HG03575 (cell line): Measurements from ENCODE around the gene MAST1.
"Not testable (repeated sequence)": the region's sequence is repeated elsewhere in the genome, so short reads cannot be mapped to it uniquely, and the experiment has no call there.

ENCODE experiments used
- ATAC-seq: cut with Tn5 transposase; IDR thresholded peaks from one replicate; pipeline ENCODE4 v1.9.1; 2021; ENCODE audit not compliant: unreplicated experiment, insufficient number of reproducible peaks, low FRiP score; ENCODE audit errors: extremely low read depth

Gene MAST1

DNA sequence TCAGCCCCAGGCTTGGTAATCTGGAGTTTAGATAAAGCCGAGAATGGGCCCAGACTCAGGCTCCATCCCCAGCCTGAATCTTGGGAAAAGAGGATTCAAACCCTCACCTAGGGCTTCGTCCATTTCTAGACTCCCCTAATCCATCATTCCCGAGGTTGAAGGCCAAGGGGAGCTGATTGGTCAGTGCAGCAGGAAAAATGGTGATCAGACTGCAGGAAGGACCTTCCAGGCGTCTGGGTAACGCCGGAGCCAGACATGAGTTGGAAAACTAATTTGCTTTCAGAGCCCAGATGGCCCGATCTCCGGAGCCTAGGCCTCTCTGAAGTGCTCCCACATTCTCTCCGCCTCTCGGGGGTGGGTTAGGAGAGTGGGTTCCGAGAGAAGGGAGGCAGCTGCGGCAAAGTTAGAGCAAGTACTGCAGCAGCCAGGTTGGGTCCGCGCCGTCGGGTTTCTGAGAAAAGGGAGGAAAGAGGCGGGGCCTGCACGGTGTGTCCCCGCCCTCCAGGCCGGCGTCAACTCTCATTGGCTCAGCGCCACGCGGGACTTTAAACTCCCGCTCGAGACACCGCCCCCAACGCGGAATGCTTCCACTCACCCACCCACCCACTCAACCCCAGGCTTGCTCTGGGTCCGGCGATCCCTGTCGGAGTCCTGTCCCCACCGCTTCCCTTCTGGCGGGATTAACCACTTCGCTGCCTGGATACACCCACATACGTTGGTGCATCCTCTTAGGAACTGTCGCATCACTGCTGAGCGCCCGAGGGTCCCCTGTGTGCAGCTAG is 3.1 kb upstream of the MAST1 start:
- ATAC-seq: no peak

DNA sequence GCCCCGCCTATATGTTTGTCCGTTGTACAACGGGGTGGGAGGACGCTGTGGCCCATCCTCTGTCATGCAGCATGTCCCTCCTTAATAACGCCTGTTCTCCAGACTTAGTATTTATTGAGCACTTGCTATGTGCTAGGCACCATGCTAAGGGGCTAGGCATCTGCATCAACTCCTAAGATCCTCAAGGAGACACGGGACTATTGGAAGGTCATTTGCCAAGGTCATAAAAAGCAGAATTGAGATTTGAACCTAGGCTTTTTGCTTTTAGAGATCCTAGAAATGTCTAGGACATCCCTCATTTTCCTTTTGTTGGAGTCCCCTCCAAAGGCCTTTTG is 1.8 kb upstream of the MAST1 start:
- ATAC-seq: no peak

DNA sequence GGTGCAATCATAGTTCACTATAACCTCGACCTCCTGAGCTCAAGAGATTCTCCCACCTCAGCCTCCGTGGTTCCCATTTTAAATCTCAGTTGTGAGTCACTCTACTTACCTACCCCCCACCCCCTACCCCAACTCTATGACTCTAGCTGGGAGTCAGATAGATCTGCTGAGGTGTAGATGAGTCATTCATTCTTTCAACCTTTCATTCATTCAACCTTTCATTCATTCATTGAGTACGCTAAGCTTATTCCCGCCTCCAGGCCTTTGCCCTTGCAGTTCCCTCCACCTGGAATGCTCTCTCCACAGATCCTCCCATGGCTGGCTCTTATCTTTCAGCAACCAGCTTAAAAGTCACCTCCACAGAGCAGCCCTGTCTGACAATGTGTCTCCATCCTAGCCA is 1.1 kb upstream of the MAST1 start:
- ATAC-seq: no peak

DNA sequence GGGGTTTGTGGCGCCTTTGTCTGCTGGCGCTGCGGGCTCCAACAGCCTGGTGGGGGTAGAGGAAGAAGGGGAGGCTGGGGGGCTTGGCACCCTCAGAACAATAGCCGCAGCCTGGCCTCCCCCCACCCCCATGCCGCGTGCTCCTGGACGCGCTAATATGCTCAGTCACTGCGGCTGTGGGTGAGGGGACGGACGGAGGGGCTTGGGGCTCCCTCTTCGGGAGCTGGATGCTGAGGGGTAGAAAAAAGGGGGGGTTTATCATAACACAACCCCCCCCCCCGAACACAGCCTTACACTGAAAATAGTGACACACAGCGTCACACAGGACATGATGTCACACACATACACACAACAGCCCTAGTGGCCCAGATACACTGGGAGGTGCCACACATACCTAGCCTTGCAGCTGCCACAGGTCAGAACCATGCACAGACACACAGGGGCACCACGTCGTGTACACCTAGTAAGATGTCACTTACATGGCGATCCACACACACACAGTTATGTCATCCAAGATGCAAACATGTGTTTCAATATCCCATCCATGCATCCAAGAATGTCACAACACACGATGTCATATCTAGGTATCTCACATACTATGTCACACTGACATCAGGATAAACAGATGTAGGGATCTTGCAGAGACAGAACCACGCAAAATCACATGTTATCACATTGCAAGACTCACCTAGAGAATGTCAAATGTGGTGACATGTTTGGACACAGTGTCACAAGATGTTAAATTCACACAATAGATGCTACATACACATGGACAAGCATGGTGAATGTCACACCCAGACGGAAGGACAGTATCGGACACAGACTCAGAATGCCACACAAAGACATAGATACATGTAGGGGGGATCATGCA is 806 bp downstream of the MAST1 start:
- no peak for ATAC-seq

DNA sequence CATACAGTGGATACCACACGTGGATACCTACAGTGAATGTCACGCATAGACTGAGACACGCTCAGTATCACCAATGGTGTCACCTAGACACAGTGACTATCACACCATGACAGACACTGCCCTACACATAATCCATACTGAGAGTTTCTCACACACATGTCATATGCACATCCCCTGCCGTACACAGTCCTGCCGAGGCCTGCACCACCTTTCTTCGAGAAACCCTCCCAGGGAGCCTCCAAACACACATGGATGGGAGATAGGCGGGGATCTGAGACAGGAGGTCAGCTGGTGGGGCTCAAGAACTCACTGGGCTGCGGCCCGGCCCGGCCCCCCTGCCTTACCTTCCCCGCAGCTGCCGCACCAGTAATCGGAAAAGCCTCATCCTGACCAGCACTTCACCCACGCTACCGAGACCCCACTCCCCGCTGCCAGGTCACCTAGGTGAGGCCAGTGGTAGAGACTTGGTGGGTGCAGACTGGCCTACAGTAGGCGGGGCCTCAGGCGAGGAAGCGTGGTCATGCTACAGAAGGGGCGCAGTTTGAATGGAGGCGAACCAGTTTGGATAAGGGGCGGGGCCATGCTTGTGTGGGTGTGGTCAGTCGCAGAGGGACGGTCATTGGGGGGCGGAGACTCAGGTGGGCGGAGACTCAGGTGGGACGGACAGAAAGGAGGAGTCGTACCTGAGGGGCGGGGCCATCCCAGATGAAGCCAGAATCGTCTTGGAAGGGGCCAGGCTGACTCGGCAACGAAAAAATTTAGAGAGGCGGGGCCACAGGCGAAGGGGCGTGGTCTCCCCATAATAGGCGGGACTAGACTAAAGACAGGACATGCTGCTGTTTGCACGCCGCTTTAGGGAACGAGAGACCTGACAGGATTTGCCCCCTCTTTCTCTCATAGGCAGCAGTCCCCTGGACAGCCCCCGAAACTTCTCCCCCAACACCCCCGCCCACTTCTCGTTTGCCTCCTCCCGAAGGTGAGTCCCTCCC is 2.1 kb downstream of the MAST1 start:
- ATAC-seq: no peak

DNA sequence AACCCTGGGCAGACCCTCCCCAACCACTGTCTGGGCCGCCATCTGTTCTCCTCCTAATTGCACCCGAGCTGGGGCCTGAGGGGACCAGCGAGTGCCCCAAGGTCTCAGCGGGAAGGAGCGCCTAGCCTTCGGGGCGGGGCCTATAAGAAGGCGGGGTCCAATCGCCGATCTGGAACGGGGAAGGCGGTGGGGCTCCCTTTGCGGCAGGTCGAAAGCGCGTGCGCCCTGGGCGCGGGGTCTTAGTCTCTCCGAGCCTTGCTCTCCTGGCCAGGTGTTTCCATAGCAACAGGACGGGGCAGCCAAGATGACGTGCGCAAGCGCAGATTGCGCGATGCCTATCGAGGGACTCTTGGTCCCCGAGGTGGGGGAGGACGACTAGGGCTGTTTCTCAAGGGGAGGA is 2.8 kb downstream of the MAST1 start:
- no peak for ATAC-seq

DNA sequence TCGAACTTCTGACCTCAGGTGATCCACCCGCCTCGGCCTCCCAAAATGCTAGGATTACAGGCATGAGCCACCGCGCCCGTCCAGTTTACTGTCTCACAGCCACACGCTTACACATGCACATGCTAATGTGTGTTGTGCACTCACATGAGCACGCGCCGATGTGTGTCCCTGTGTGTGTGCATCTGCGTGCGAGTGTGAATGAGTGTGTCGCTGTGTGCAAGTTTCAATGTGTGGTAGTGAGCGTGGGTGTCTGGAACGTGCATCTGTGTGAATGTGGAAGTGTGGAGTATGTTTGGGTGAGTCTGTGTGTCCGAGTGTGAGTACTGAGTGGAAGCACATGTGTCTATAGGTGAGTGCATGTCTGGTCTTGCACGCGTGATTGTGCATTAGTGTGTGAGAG is 4.2 kb downstream of the MAST1 start:
- ATAC-seq: no peak

DNA sequence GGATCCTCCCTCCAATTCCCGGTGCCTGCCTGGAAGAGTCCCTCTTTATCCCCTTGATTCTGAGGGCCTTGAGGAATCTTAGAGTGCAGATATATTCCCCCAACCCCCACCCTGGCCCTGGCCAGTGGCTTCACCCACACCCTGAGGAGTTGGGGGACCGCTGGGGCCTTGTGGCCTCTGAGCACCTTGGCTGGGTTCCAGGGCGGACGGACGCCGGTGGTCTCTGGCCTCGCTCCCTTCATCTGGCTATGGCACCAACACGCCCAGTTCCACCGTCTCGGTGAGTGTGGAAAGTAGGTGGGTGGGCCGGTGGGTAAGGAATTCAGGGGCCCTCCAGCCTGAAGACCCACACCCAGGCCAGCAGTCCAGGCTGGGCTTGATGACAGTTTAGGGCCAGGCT is 5.0 kb downstream of the MAST1 start:
- ATAC-seq: no peak

DNA sequence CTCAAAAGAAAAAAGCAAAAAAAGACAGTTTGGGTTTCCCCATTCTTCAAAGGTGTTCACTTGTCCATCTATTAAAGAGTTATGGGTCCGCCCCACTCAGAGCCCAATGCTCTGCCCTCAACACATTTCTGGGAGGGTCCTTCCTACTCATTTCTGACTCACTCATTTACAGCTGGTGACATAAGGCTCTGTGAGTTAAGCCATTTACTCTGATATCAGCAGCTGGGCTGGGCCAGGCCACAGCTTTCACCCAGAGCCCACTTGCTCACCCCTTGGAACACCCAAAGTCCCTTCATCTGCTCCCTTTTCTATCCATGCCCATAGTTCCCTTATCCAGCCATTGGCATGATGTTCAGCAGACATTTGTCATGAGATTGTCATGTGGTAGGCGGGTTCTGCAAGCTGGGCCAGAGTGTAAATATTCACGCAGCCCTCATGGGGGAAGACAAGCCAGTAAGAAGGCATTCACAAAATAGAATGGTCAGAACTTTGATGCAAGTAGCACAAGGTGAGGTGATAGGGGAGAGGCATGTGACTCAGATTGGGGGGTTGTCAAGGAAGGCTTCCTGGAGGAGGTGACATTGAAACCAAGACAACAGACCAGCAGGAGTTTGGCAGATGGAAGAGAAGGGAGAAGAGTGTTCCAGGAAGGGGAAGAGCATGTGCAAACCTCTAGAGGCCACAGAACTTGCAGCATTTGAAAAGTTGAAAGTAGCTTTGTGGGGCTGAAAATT is 5.9 kb downstream of the MAST1 start:
- ATAC-seq: no peak

DNA sequence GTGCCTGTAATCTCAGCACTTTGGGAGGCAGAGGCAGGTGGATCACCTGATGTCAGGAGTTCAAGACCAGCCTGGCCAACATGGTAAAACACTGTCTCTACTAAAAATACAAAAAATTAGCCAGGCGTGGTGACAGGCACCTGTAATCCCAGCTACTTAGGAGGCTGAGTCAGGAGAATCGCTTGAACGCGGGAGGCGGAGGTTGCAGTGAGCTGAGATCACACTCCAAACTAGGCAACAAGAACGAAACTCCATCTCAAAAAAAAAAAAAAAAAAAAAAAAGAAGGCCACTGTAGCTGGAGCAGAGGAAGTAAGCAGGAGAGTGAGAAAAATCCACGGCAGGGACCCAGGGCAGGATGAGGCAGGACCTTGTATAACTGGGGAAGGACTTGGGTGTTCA is 8.3 kb downstream of the MAST1 start:
- ATAC-seq: not testable (repeated sequence)

DNA sequence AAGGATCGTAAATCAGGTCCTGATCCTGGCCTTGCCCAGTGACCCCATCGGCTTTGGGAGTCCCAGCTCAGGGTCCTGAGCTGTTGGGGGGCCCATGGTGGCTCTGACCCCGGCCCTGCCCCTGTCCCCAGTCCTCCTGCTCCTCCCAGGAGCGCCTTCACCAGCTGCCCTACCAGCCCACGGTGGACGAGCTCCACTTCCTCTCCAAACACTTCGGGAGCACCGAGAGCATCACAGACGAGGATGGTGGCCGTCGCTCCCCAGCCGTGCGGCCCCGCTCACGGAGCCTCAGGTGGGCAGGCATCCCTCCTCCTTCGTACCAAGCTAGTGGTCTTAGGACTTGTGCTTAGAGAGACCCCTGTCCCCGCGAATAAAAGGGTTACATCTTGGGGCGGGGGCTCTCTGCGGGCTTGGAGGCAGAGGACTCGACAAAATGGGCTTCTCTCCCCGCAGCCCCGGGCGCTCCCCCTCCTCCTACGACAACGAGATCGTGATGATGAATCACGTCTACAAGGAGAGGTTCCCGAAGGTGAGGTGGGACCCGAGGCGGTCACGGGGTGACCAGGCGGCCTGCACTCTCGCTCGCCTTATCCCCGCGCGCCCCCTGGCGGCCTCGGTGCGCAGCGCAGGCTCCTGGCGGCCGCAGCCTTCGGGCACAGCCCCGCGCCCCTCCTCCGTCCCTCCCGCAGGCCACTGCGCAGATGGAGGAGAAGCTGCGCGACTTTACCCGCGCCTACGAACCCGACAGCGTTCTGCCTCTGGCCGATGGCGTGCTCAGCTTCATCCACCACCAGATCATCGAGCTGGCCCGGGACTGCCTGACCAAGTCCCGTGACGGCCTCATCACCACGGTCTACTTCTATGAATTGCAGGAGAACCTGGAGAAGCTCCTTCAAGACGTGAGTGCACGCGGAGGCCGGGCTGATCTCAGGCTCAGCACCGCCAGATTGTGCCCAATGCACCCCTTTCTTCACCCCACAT is 9.1 kb downstream of the MAST1 start:
- no peak for ATAC-seq

DNA sequence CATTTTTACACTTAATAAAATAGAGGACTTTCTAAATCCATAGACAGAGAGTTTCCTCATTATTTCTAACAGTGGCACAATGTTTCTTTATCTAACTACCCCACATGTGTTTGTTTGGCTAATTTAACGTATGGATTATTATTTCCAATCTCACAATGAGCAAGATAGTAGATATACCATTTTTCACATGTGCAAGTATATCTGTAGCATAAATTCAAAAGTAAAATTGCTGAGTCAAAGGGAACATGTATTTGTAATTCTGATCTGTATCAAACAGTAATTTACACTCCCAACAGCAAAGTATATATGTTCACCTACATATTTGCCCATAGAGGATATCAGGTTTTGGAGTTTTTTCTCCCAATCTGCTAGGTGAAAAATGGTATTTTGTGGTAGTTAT is 18.3 kb downstream of the MAST1 start:
- ATAC-seq: no peak

DNA sequence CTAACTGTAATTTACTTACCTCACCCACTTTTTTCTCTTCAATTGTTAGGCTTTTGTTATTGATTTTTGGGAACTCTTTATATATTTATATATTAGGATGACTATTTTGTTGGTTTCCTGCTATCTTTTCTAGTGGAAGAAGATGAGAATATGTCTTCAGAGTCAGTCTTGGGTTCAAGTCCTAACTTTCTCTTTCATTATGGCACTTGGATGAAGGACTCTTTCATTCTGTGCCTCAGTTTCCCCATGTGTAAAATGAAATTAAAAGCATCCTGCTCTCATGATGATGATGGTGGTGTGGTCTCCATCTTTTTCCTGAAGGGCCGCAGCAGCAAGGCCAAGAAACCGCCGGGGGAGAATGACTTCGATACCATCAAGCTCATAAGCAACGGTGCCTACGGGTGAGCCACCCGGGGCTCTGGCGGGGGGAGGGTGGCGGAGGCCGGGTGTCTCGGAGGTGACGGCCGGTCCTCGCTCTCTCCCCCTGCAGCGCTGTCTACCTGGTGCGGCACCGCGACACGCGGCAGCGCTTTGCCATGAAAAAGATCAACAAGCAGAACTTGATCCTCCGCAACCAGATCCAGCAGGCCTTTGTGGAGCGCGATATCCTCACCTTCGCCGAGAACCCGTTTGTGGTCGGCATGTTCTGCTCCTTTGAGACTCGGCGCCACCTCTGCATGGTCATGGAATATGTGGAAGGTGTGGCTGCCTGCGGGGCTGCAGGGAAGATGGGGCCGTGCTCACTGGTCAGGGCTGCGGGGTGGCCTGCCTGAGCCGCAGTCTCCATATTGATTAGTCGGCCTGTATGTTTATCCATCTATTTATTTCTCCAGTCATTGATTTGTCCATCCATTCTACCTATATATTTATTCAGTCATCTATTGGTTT is 20.0 kb downstream of the MAST1 start:
- no peak for ATAC-seq

DNA sequence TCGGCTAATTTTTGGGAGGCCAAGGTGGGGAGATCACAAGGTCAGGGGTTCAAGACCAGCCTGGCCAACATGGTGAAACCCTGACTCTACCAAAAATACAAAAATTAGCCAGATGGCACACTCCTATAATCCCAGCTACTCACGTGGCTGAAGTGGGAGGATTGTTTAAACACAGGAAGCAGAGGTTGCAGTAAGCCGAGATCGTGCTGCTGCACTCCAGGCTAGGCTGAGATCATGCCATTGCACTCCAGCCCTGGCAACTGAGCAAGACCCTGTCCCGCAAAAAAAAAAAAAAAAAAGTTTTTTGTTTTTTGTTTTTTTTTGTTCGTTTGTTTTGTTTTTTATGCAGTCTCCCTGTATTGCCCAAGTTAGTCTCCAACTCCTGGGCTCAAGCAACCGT is 21.2 kb downstream of the MAST1 start:
- no peak for ATAC-seq

DNA sequence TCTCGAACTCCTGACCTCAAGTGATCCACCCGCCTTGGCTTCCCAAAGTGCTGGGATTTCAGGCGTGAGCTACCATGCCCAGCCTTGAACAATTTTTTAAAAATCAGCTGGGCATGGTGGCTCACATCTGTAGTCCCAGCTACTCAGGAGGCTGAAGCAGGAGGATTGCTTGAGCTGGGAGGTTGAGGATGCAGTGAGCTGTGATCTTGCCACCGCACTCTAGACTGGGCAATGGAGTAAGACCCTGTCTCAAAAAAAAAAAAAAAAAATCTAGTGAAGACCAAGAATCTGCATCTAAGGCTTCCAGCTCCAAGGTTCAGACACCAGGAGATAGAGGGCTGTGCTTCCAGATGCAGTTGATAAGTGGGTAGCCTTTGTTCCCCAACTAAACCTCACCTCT is 25.8 kb downstream of the MAST1 start:
- no peak for ATAC-seq

DNA sequence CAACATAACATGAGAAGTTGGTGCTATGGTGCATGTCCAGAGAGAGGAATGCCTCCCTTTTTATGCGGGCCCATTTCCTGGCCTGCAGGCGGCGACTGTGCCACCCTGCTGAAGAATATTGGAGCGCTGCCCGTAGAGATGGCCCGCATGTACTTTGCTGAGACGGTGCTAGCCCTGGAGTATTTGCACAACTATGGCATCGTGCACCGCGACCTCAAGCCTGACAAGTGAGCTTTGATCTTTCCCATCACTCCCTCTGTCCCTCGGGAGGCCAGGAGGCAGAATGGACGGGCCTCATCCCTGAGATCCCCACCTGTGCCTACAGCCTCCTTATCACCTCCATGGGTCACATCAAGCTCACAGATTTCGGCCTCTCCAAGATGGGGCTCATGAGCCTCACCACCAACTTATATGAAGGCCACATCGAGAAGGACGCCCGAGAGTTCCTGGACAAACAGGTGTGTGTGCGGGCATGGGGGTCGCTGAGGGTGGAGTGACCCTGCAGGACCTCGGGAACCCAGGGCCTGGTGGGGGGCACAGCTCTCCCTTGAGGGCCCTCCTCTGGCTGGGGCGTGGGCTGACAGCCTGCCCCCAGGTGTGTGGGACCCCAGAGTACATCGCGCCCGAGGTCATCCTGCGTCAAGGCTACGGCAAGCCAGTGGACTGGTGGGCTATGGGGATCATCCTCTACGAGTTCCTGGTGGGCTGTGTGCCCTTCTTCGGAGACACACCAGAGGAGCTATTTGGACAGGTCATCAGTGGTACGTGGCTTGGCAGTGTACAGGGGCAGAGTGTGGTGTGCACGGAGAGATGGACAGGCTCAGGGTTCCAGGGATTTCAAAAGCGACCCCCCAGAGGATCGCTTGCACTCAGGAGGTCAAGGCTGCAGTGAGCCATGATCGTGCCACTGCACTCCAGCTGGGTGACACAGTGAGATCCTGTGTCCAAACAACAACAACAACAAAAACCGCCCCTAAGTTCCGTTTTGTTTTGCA is 26.7 kb downstream of the MAST1 start:
- no peak for ATAC-seq
